CD4-positive, alpha-beta T cell (primary cell): ENCODE data around the gene ZNF506. TPM values are rescaled to one million over a fixed set of nuclear protein-coding genes. Genes with fewer than 3 reads are reported as not detected.
"Not testable (repeated sequence)": the region's sequence is repeated elsewhere in the genome, so short reads cannot be mapped to it uniquely, and the experiment has no call there.

Source experiments
- ATAC-seq: fragments of 200-7000 bp; cut with Tn5 transposase; one replicate; pipeline ENCODE4 v1.10.0; 2022; ENCODE audit warnings: mild to moderate bottlenecking; ENCODE audit not compliant: poor library complexity
- CTCF ChIA-PET: fragments of 350-600 bp; sonication (Branson Sonifier 250); formaldehyde crosslinking; loops from one replicate; lab custom pipeline; 2021; ENCODE audit warnings: antibody characterized with exemption, inconsistent platforms; lab: Charles Lee
- POLR2A ChIA-PET: fragments of 350-600 bp; sonication (Branson Sonifier 250); formaldehyde crosslinking; loops from one replicate; lab custom pipeline; 2021; ENCODE audit warnings: antibody characterized with exemption, inconsistent platforms; lab: Charles Lee
- DNase-seq, 14 experiments: peaks; one replicate each; pipeline ENCODE4 v3.0.0-alpha.2; 2013 to 2020; ENCODE audit warnings: mixed read lengths in 2 of 14
- H3K27ac ChIP-seq, 2 donors: one replicate each; pipeline versions ENCODE4 v1.5.1 to v1.7.0; 2013; ENCODE audit warnings: low read length in 2 of 2, low read depth in 1 of 2, mild to moderate bottlenecking in 1 of 2
- H3K27me3 ChIP-seq, 2 experiments: 1 replicate in 1 of 2; 2 replicates in 1 of 2; pipeline versions ENCODE4 v1.6.1 to v1.7.0; 2013; ENCODE audit warnings: low read length in 2 of 2, control low read depth in 1 of 2, mild to moderate bottlenecking in 1 of 2, moderate library complexity in 1 of 2; ENCODE audit not compliant: insufficient read depth in 2 of 2, control insufficient read depth in 1 of 2
- H3K36me3 ChIP-seq: one replicate; pipeline ENCODE4 v1.6.1; 2013; ENCODE audit warnings: low read length, control low read depth; ENCODE audit not compliant: insufficient read depth
- H3K4me1 ChIP-seq: one replicate; pipeline ENCODE4 v1.6.1; 2013; ENCODE audit warnings: low read length, control low read depth; ENCODE audit not compliant: insufficient read depth
- H3K4me3 ChIP-seq: one replicate; pipeline ENCODE4 v1.5.1; 2013; ENCODE audit warnings: mild to moderate bottlenecking, low read length, moderate library complexity
- H3K9me3 ChIP-seq, 2 experiments: 1 replicate in 1 of 2; 2 replicates in 1 of 2; pipeline versions ENCODE4 v1.6.1 to v1.7.0; 2013; ENCODE audit warnings: low read length in 2 of 2, mild to moderate bottlenecking in 2 of 2, control low read depth in 1 of 2, moderate library complexity in 1 of 2; ENCODE audit not compliant: control insufficient read depth in 1 of 2, insufficient read depth in 1 of 2
- H3K27ac Mint-ChIP-seq: one replicate; pipeline ENCODE4 v1.8.0; 2020; ENCODE audit warnings: mixed read lengths
- H3K27me3 Mint-ChIP-seq: one replicate; pipeline ENCODE4 v1.8.0; 2021; ENCODE audit warnings: mixed read lengths
- H3K36me3 Mint-ChIP-seq: one replicate; pipeline ENCODE4 v1.8.0; 2021; ENCODE audit warnings: low read depth, mixed read lengths
- H3K4me1 Mint-ChIP-seq: one replicate; pipeline ENCODE4 v1.8.0; 2021; ENCODE audit warnings: low read depth, mixed read lengths
- H3K4me3 Mint-ChIP-seq: one replicate; pipeline ENCODE4 v1.8.0; 2020; ENCODE audit warnings: mild to moderate bottlenecking, mixed read lengths
- H3K9me3 Mint-ChIP-seq: one replicate; pipeline ENCODE4 v1.8.0; 2020; ENCODE audit warnings: mixed read lengths
- CTCF ChIP-seq: fragments of 200-600 bp; IDR thresholded peaks from one replicate; pipeline ENCODE4 v1.8.0; 2022; ENCODE audit warnings: antibody characterized with exemption, mild to moderate bottlenecking
- intact Hi-C, 2 experiments: fragments of 100-400 bp; cut with DNase I in 1 of 2; cut with micrococcal nuclease in 1 of 2; formaldehyde crosslinking; loops; one replicate each; pipeline versions ENCODE4 v1.15.1 to v1.9.0; 2023 to 2025; cut with DNase I, micrococcal nuclease
- total RNA-seq, 174 experiments: library from RNA in 2 of 174; stranded (reverse) in 2 of 174; gene quantifications; one replicate each; pipeline ENCODE4 v1.2.3 and lab custom pipeline; 2021 to 2026

ZNF506 gene
- total RNA-seq, 2 experiments from 2014 or later, result 48.0 to 50.7 TPM

GRCh38 chr19:19865750-19866610, 44.4 kb upstream of the ZNF506 start, which contains the start of gene ZNF253:
Gene ZNF253, plus strand, starts transcription at chr19:19865882. Its CDS starts 115 bp downstream, at chr19:19865997.
- H3K27ac ChIP-seq, result peak within 1 kb of the TSS; percentile 86 to 88
- no peaks in the 10 kb centered on the region for H3K36me3 ChIP-seq
- H3K27ac Mint-ChIP-seq, result peak within 1 kb of the TSS; percentile 97
- H3K9me3 ChIP-seq, result peaks cover 0 to under 1% of the 10 kb centered on the region in 2 experiments
- POLR2A ChIA-PET, result interaction anchor here (0.6 to 5.1 kb wide), 48 partner anchors 9 to 1986 kb away, joined by 3 to 160 read pairs (median 4); partner anchors contain the start of genes GMIP, LPAR2, NDUFA13 and TSSK6
- H3K9me3 Mint-ChIP-seq, result no peaks in the 10 kb centered on the region
- H3K4me1 Mint-ChIP-seq, result peaks cover 41% of the 10 kb centered on the region
- no peak for TF ChIP-seq CTCF
- peak; percentile 88 to 96 (median 94) for DNase-seq
- peak; percentile 90 for ATAC-seq
- H3K27me3 ChIP-seq, result no peaks in the 10 kb centered on the region
- peak within 1 kb of the TSS; percentile 89 for H3K4me3 ChIP-seq
- peaks cover 26% of the 10 kb centered on the region for H3K36me3 Mint-ChIP-seq
- peak within 1 kb of the TSS; percentile 97 for H3K4me3 Mint-ChIP-seq
- H3K4me1 ChIP-seq, result peaks cover 13% of the 10 kb centered on the region
- CTCF ChIA-PET, result no interaction called here
- intact Hi-C loops, result loop anchor here (1.0 to 5.0 kb wide), 9 partner anchors 34 to 204 kb away; partner anchors contain the start of genes ZNF506 (in 2 of the 2), ZNF93 (in 2 of the 2), ATP13A1 (in 1 of the 2) and ZNF101 (in 1 of the 2)
- H3K27me3 Mint-ChIP-seq, result no peaks in the 10 kb centered on the region

GRCh38 chr19:19860756-19861390, 39.3 kb upstream of the ZNF506 start:
- peak overlapping the region; percentile 0 for H3K27ac Mint-ChIP-seq
- peaks cover 0 to 8% of the 10 kb centered on the region in 2 experiments for H3K9me3 ChIP-seq
- peak overlapping the region; percentile 25 for H3K4me3 ChIP-seq
- CTCF ChIA-PET, result no interaction called here
- no peak overlapping the region for H3K27ac ChIP-seq
- no peak for TF ChIP-seq CTCF
- intact Hi-C loops, result no loop called here
- H3K4me1 ChIP-seq, result peaks cover 12% of the 10 kb centered on the region
- no peaks in the 10 kb centered on the region for H3K36me3 ChIP-seq
- POLR2A ChIA-PET, result interaction anchor here (0.5 to 2.6 kb wide), 9 partner anchors 40 to 1536 kb away, joined by 3 to 38 read pairs (median 4); partner anchors contain the start of genes ZNF101, ZNF493, ZNF506 and ZNF708
- H3K9me3 Mint-ChIP-seq, result no peaks in the 10 kb centered on the region
- peak overlapping the region; percentile 68 for H3K4me3 Mint-ChIP-seq
- ATAC-seq (peak; percentile 67), DNase-seq (peak in 11 of 14 experiments; percentile 2 to 87 (median 52))
- H3K27me3 ChIP-seq, result no peaks in the 10 kb centered on the region
- no peaks in the 10 kb centered on the region for H3K27me3 Mint-ChIP-seq
- peaks cover 26% of the 10 kb centered on the region for H3K36me3 Mint-ChIP-seq
- H3K4me1 Mint-ChIP-seq, result peaks cover 8% of the 10 kb centered on the region

GRCh38 chr19:19858751-19859150, 37.2 kb upstream of the ZNF506 start:
- Mint-ChIP-seq H3K4me1 (peaks cover 15% of the 10 kb centered on the region), H3K9me3 (no peaks in the 10 kb centered on the region), H3K27me3 (no peaks in the 10 kb centered on the region), H3K4me3 (no peak overlapping the region), H3K36me3 (peaks cover 26% of the 10 kb centered on the region), H3K27ac (no peak overlapping the region)
- H3K4me3 ChIP-seq, result no peak overlapping the region
- ChIA-PET POLR2A (interaction anchor here (0.6 kb wide), 1 partner anchor 1951 kb away, joined by 4 read pairs; no protein-coding TSS in a partner anchor), CTCF (no interaction called here)
- H3K4me1 ChIP-seq, result peaks cover 10% of the 10 kb centered on the region
- TF ChIP-seq CTCF, result no peak
- H3K27ac ChIP-seq, result no peak overlapping the region
- DNase-seq (no peak), ATAC-seq (no peak)
- peaks cover 0 to 8% of the 10 kb centered on the region in 2 experiments for H3K9me3 ChIP-seq
- H3K36me3 ChIP-seq, result no peaks in the 10 kb centered on the region
- intact Hi-C loops, result no loop called here
- H3K27me3 ChIP-seq, result no peaks in the 10 kb centered on the region

GRCh38 chr19:19851740-19852139, 30.2 kb upstream of the ZNF506 start:
- H3K27me3 ChIP-seq, H3K27me3 Mint-ChIP-seq, H3K9me3 ChIP-seq, ATAC-seq, H3K4me3 Mint-ChIP-seq, H3K4me1 Mint-ChIP-seq, H3K4me3 ChIP-seq, DNase-seq, H3K9me3 Mint-ChIP-seq, intact Hi-C loops, H3K36me3 Mint-ChIP-seq, H3K27ac Mint-ChIP-seq, H3K27ac ChIP-seq, H3K4me1 ChIP-seq, H3K36me3 ChIP-seq: not testable (repeated sequence)
- ChIA-PET POLR2A (interaction anchor here (1.0 kb wide), 1 partner anchor 14 kb away, joined by 3 read pairs; the partner anchor contains the start of gene ZNF253), CTCF (interaction anchor here (1.0 kb wide), 1 partner anchor 8 kb away, joined by 3 read pairs; no protein-coding TSS in a partner anchor)
